ENCODE measurements around the gene CCT7.
A peak's percentile ranks its signal among the peaks of the same experiment; 100 is the strongest.

Gene CCT7

GRCh38 chr2:73272270-73272669, 38.2 kb downstream of the CCT7 start:
- DNase-seq (ENCODE audit: low spot score) = no peak
- H3K36me3 ChIP-seq (replicated peaks in 1 of 2; ENCODE audit: control insufficient read depth in 2 of 2, insufficient read depth in 2 of 2, low read length in 2 of 2) = no peaks in the 10 kb centered on the region

DNA sequence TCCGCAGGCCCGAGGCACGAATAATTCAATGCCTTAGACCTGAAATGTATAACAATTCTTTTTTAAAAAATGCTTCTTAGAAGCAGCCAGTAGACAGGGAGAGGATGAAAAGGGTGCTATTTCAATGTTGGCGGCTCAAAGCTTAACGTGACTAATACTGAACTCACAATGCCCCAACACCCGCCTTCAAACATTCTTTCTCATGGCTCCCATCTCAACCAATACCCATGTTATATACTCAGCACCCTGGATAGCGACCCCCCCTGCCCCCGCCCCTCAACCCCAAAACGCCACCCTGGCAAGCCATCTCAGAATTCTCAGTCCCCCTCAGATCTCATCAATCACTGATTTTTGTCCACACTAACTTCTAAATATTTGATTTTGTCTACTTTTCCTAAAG, 45.7 kb downstream of the CCT7 start:
- Histone ChIP-seq H3K36me3 (replicated peaks in 1 of 2; ENCODE audit: control insufficient read depth in 2 of 2, insufficient read depth in 2 of 2, low read length in 2 of 2) (no peaks in the 10 kb centered on the region), H3K4ac (ENCODE audit: low read length) (no peak overlapping the region), H3K9ac (ENCODE audit: low read depth, low read length, poor library complexity) (no peak overlapping the region), H3K14ac (ENCODE audit: low read length) (no peak overlapping the region), H2BK5ac (ENCODE audit: low read length) (no peak overlapping the region), H4K91ac (ENCODE audit: low read depth, low read length, poor library complexity) (no peak overlapping the region), H3K4me3 (ENCODE audit: low read length in 2 of 2) (no peak overlapping the region), H3K18ac (ENCODE audit: low read length) (no peak overlapping the region), H3K9me3 (replicated peaks in 1 of 2; ENCODE audit: control insufficient read depth in 2 of 2, insufficient read depth in 1 of 2, low read depth in 1 of 2, low read length in 2 of 2) (no peaks in the 10 kb centered on the region), H3K27me3 (ENCODE audit: control insufficient read depth in 3 of 3, insufficient read depth in 3 of 3, low read depth in 1 of 3, low read length in 3 of 3) (peaks cover 0 to 2% (median 1%) of the 10 kb centered on the region in 3 experiments), H3K4me1 (ENCODE audit: control insufficient read depth in 2 of 2, insufficient read depth in 1 of 2, low read depth in 1 of 2, low read length in 2 of 2) (peaks cover 5 to 10% of the 10 kb centered on the region in 2 donors), H3K4me2 (ENCODE audit: insufficient read depth, low read length, poor library complexity, severe bottlenecking) (no peak overlapping the region), H2AK5ac (ENCODE audit: low read depth, low read length) (no peak overlapping the region), H4K8ac (ENCODE audit: low read depth, low read length) (no peak overlapping the region), H3K23ac (ENCODE audit: low read depth, low read length, poor library complexity) (no peak overlapping the region), H3K79me1 (ENCODE audit: low read depth, low read length) (no peaks in the 10 kb centered on the region), H2BK12ac (ENCODE audit: low read length) (no peak overlapping the region), H2AFZ (ENCODE audit: low read length) (no peak overlapping the region), H2BK15ac (ENCODE audit: low read length) (no peak overlapping the region), H2BK120ac (ENCODE audit: low read depth, low read length) (no peak overlapping the region), H3K27ac (replicated peaks; ENCODE audit: low read length) (no peak overlapping the region)
- no CpG with 5 or more reads among the region's 9 CpGs for WGBS, 2 donors (ENCODE audit: extremely low coverage in 2 of 2, insufficient read length in 2 of 2, insufficient replicate concordance in 1 of 2)
- DNase-seq (ENCODE audit: low spot score) = no peak

More at GRCh38 chr2:73272270-73272669, 38.2 kb downstream of the CCT7 start:
- peak overlapping the region; percentile 86 for H3K27ac ChIP-seq (replicated peaks; ENCODE audit: low read length)
- peaks cover 0 to 2% of the 10 kb centered on the region in 2 donors for H3K9me3 ChIP-seq (replicated peaks in 1 of 2; ENCODE audit: control insufficient read depth in 2 of 2, insufficient read depth in 1 of 2, low read depth in 1 of 2, low read length in 2 of 2)
- no peak overlapping the region for H2BK12ac ChIP-seq (ENCODE audit: low read length)
- no peak overlapping the region for H3K14ac ChIP-seq (ENCODE audit: low read length)
- H4K91ac ChIP-seq (ENCODE audit: low read depth, low read length, poor library complexity) = no peak overlapping the region
- H3K4me2 ChIP-seq (ENCODE audit: insufficient read depth, low read length, poor library complexity, severe bottlenecking) = no peak overlapping the region
- H3K4me1 ChIP-seq (ENCODE audit: control insufficient read depth in 2 of 2, insufficient read depth in 1 of 2, low read depth in 1 of 2, low read length in 2 of 2) = peaks cover 0 to 16% of the 10 kb centered on the region in 2 donors
- no peak overlapping the region for H3K4me3 ChIP-seq (ENCODE audit: low read length in 2 of 2)
- no peak overlapping the region for H2AFZ ChIP-seq (ENCODE audit: low read length)
- no peak overlapping the region for H3K9ac ChIP-seq (ENCODE audit: low read depth, low read length, poor library complexity)
- H3K23ac ChIP-seq (ENCODE audit: low read depth, low read length, poor library complexity) = no peak overlapping the region
- no peak overlapping the region for H2BK15ac ChIP-seq (ENCODE audit: low read length)
- no peak overlapping the region for H3K18ac ChIP-seq (ENCODE audit: low read length)
- H4K8ac ChIP-seq (ENCODE audit: low read depth, low read length) = no peak overlapping the region
- peaks cover 0 to 29% (median 8%) of the 10 kb centered on the region in 3 experiments for H3K27me3 ChIP-seq (ENCODE audit: control insufficient read depth in 3 of 3, insufficient read depth in 3 of 3, low read depth in 1 of 3, low read length in 3 of 3)
- H2BK120ac ChIP-seq (ENCODE audit: low read depth, low read length) = no peak overlapping the region
- no CpG with 5 or more reads among the region's 1 CpG for WGBS, 2 donors (ENCODE audit: extremely low coverage in 2 of 2, insufficient read length in 2 of 2, insufficient replicate concordance in 1 of 2)
- H2AK5ac ChIP-seq (ENCODE audit: low read depth, low read length) = no peak overlapping the region
- no peaks in the 10 kb centered on the region for H3K79me1 ChIP-seq (ENCODE audit: low read depth, low read length)
- H2BK5ac ChIP-seq (ENCODE audit: low read length) = no peak overlapping the region
- no peak overlapping the region for H3K4ac ChIP-seq (ENCODE audit: low read length)

DNA sequence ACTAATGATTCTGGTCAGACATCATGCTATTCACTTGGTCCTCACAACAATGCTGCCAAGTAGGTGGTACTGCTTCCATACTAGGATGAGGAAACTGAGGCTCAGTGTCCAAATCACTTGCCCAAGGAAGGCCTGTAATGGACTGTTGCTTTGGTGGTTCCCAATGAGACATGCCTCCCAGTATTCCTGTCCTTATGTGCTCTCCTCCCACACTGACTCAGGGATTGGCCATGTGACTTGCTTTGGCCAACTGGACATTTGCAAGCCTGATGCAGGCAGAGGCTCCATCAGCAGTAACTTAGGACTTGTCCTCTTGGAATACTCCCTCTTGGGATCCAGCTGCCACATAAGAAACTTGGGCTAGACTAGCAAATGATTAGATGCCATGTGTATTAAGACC, 47.1 kb downstream of the CCT7 start:
- no peak overlapping the region for H3K27ac ChIP-seq (replicated peaks; ENCODE audit: low read length)
- no peak overlapping the region for H2AK5ac ChIP-seq (ENCODE audit: low read depth, low read length)
- no peak for DNase-seq (ENCODE audit: low spot score)
- no peak overlapping the region for H2BK15ac ChIP-seq (ENCODE audit: low read length)
- H2AFZ ChIP-seq (ENCODE audit: low read length) = no peak overlapping the region
- H3K4me2 ChIP-seq (ENCODE audit: insufficient read depth, low read length, poor library complexity, severe bottlenecking) = no peak overlapping the region
- H3K36me3 ChIP-seq (replicated peaks in 1 of 2; ENCODE audit: control insufficient read depth in 2 of 2, insufficient read depth in 2 of 2, low read length in 2 of 2) = no peaks in the 10 kb centered on the region
- H2BK12ac ChIP-seq (ENCODE audit: low read length) = no peak overlapping the region
- no peak overlapping the region for H4K8ac ChIP-seq (ENCODE audit: low read depth, low read length)
- H2BK5ac ChIP-seq (ENCODE audit: low read length) = no peak overlapping the region
- no peak overlapping the region for H3K4ac ChIP-seq (ENCODE audit: low read length)
- no peak overlapping the region for H3K18ac ChIP-seq (ENCODE audit: low read length)
- no peak overlapping the region for H4K91ac ChIP-seq (ENCODE audit: low read depth, low read length, poor library complexity)
- peaks cover 0 to 2% of the 10 kb centered on the region in 2 donors for H3K9me3 ChIP-seq (replicated peaks in 1 of 2; ENCODE audit: control insufficient read depth in 2 of 2, insufficient read depth in 1 of 2, low read depth in 1 of 2, low read length in 2 of 2)
- no peak overlapping the region for H3K4me3 ChIP-seq (ENCODE audit: low read length in 2 of 2)
- no peak overlapping the region for H3K14ac ChIP-seq (ENCODE audit: low read length)
- no peak overlapping the region for H2BK120ac ChIP-seq (ENCODE audit: low read depth, low read length)
- H3K23ac ChIP-seq (ENCODE audit: low read depth, low read length, poor library complexity) = no peak overlapping the region
- no peak overlapping the region for H3K9ac ChIP-seq (ENCODE audit: low read depth, low read length, poor library complexity)
- peaks cover 0 to 16% (median 7%) of the 10 kb centered on the region in 3 experiments for H3K27me3 ChIP-seq (ENCODE audit: control insufficient read depth in 3 of 3, insufficient read depth in 3 of 3, low read depth in 1 of 3, low read length in 3 of 3)
- no peaks in the 10 kb centered on the region for H3K79me1 ChIP-seq (ENCODE audit: low read depth, low read length)
- H3K4me1 ChIP-seq (ENCODE audit: control insufficient read depth in 2 of 2, insufficient read depth in 1 of 2, low read depth in 1 of 2, low read length in 2 of 2) = peaks cover 5 to 12% of the 10 kb centered on the region in 2 donors

GRCh38 chr2:73282924-73283544, 48.9 kb downstream of the CCT7 start:
- H2AK5ac ChIP-seq (ENCODE audit: low read depth, low read length) = peak overlapping the region; percentile 3
- H3K9ac ChIP-seq (ENCODE audit: low read depth, low read length, poor library complexity) = peak overlapping the region; percentile 82
- peak overlapping the region; percentile 75 to 92 for H3K4me3 ChIP-seq (ENCODE audit: low read length in 2 of 2)
- peaks cover 0 to 2% of the 10 kb centered on the region in 2 donors for H3K9me3 ChIP-seq (replicated peaks in 1 of 2; ENCODE audit: control insufficient read depth in 2 of 2, insufficient read depth in 1 of 2, low read depth in 1 of 2, low read length in 2 of 2)
- no peaks in the 10 kb centered on the region for H3K79me1 ChIP-seq (ENCODE audit: low read depth, low read length)
- no peaks in the 10 kb centered on the region for H3K36me3 ChIP-seq (replicated peaks in 1 of 2; ENCODE audit: control insufficient read depth in 2 of 2, insufficient read depth in 2 of 2, low read length in 2 of 2)
- H2BK5ac ChIP-seq (ENCODE audit: low read length) = no peak overlapping the region
- no peak overlapping the region for H4K91ac ChIP-seq (ENCODE audit: low read depth, low read length, poor library complexity)
- peak overlapping the region; percentile 41 for H2BK15ac ChIP-seq (ENCODE audit: low read length)
- H3K4ac ChIP-seq (ENCODE audit: low read length) = no peak overlapping the region
- peak overlapping the region; percentile 85 for H3K4me2 ChIP-seq (ENCODE audit: insufficient read depth, low read length, poor library complexity, severe bottlenecking)
- peak overlapping the region; percentile 47 for H2BK12ac ChIP-seq (ENCODE audit: low read length)
- peak overlapping the region; percentile 80 for H3K23ac ChIP-seq (ENCODE audit: low read depth, low read length, poor library complexity)
- no peak overlapping the region for H4K8ac ChIP-seq (ENCODE audit: low read depth, low read length)
- peak overlapping the region; percentile 98 for H2AFZ ChIP-seq (ENCODE audit: low read length)
- WGBS, 2 donors (ENCODE audit: extremely low coverage in 2 of 2, insufficient read length in 2 of 2, insufficient replicate concordance in 1 of 2) = no CpG with 5 or more reads among the region's 5 CpGs
- H3K4me1 ChIP-seq (ENCODE audit: control insufficient read depth in 2 of 2, insufficient read depth in 1 of 2, low read depth in 1 of 2, low read length in 2 of 2) = peaks cover 5 to 12% of the 10 kb centered on the region in 2 donors
- no peak for DNase-seq (ENCODE audit: low spot score)
- H3K27ac ChIP-seq (replicated peaks; ENCODE audit: low read length) = no peak overlapping the region
- H3K18ac ChIP-seq (ENCODE audit: low read length) = peak overlapping the region; percentile 88
- H3K27me3 ChIP-seq (ENCODE audit: control insufficient read depth in 3 of 3, insufficient read depth in 3 of 3, low read depth in 1 of 3, low read length in 3 of 3) = peaks cover 0 to 32% (median 15%) of the 10 kb centered on the region in 3 experiments
- no peak overlapping the region for H2BK120ac ChIP-seq (ENCODE audit: low read depth, low read length)
- no peak overlapping the region for H3K14ac ChIP-seq (ENCODE audit: low read length)

Measured in neuronal stem cell (in vitro differentiated cells).